OCI-LY3 (cell line): ENCODE results near the gene GAS7.

ENCODE experiments used
- H2AFZ ChIP-seq: fragments of 200-600, 300-600 bp; shearing (Covaris generic); 2 replicates; pipeline ENCODE4 v1.6.0; 2014; ENCODE audit warnings: antibody characterized with exemption, low read depth, low read length
- H3K27ac ChIP-seq: fragments of 200-600, 300-600 bp; sonication (generic); 2 replicates; pipeline ENCODE4 v1.5.1; 2014; ENCODE audit warnings: mild to moderate bottlenecking, low read length, moderate library complexity, mixed read lengths
- H3K27me3 ChIP-seq: fragments of 200-600, 300-600 bp; sonication (generic); 2 replicates; pipeline ENCODE4 v1.6.1; 2014; ENCODE audit warnings: low read depth, low read length, mixed read lengths
- H3K36me3 ChIP-seq: fragments of 200-600, 300-600 bp; sonication (generic); replicated peaks from 2 replicates; pipeline ENCODE3; 2014; ENCODE audit warnings: low read depth, low read length, mixed read lengths
- H3K4me1 ChIP-seq: fragments of 300-600, 200-600 bp; sonication (generic); 2 replicates; pipeline ENCODE4 v1.6.1; 2014; ENCODE audit warnings: low read length, mixed read lengths
- H3K4me2 ChIP-seq: fragments of 200-600, 300-600 bp; sonication (generic); 2 replicates; pipeline ENCODE4 v1.6.1; 2014; ENCODE audit warnings: low read length, mixed read lengths
- H3K4me3 ChIP-seq: fragments of 300-600, 200-600 bp; sonication (generic); 2 replicates; pipeline ENCODE4 v1.5.1; 2014; ENCODE audit warnings: antibody characterized with exemption, mild to moderate bottlenecking, low read length, moderate library complexity
- H3K79me2 ChIP-seq: fragments of 300-600, 200-600 bp; shearing (Covaris generic); 2 replicates; pipeline ENCODE4 v1.6.1; 2014; ENCODE audit warnings: mild to moderate bottlenecking, low read length, mixed read lengths
- H3K9ac ChIP-seq: fragments of 300-600, 200-600 bp; shearing (Covaris generic); 2 replicates; pipeline ENCODE4 v1.6.0; 2014; ENCODE audit warnings: mild to moderate bottlenecking, low read length, moderate library complexity
- H3K9me3 ChIP-seq: fragments of 200-600, 300-600 bp; shearing (Covaris generic); 2 replicates; pipeline ENCODE4 v1.6.1; 2014; ENCODE audit warnings: low read length, mixed read lengths; ENCODE audit not compliant: insufficient read depth
- H4K20me1 ChIP-seq: fragments of 200-600, 300-600 bp; sonication (generic); 2 replicates; pipeline ENCODE4 v1.6.1; 2016; ENCODE audit warnings: low read length, mixed read lengths; ENCODE audit not compliant: insufficient read depth
- CTCF ChIP-seq: fragments of 200-600, 300-600 bp; sonication (generic); IDR thresholded peaks from 2 replicates; pipeline ENCODE4 v1.5.1; 2014; ENCODE audit warnings: antibody characterized with exemption, low read length, low read depth
- EZH2phosphoT487 ChIP-seq: fragments of 200-600 bp; shearing (Covaris generic); IDR thresholded peaks from 2 replicates; pipeline ENCODE4 v1.6.1; 2018; ENCODE audit warnings: antibody characterized with exemption, mixed run types, low read depth

GAS7 gene

DNA sequence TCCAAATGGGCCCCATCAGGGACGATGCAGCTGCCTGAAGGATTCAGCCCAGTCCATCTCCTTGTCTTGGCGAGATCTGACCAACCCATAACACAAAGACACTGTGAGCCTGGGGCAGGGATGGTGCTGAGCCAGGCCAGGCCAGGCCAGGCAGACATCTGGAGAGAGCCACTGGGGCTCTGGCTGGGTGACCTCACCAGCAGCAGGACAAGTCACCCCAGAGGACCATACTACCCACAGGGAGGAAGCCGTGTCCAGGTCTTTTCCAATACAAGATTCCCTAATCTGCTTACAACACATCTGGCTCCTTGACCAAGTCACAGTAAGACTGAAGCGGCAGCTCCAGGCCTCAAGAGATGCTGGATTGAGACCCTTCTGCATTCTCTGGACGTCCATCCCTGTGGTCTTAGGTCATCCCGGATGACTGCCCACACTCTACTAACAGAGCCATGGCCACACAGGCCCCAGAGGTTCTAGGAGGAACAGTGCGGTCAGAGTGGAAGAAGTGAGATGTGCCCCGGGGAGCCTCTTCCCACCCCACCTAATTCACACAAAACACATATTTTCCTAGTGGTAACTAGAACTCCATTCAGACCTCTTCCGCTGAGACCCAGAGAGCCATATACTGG is 211.5 kb downstream of the GAS7 start:
- no peak overlapping the region for H2AFZ ChIP-seq
- H3K9ac ChIP-seq = no peak overlapping the region
- H3K4me2 ChIP-seq = no peak overlapping the region
- H3K4me1 ChIP-seq = no peaks in the 10 kb centered on the region
- H3K27me3 ChIP-seq = no peaks in the 10 kb centered on the region
- H3K4me3 ChIP-seq = no peak overlapping the region
- H3K36me3 ChIP-seq = no peaks in the 10 kb centered on the region
- H3K27ac ChIP-seq = no peak overlapping the region
- H3K9me3 ChIP-seq = no peaks in the 10 kb centered on the region
- H3K79me2 ChIP-seq = no peaks in the 10 kb centered on the region
- no peaks in the 10 kb centered on the region for H4K20me1 ChIP-seq
- no peak for TF ChIP-seq CTCF
- TF ChIP-seq EZH2phosphoT487 = no peak

- no peaks in the 10 kb centered on the region for H3K36me3 ChIP-seq
- H3K9ac ChIP-seq = no peak overlapping the region
- TF ChIP-seq CTCF = no peak
- no peaks in the 10 kb centered on the region for H4K20me1 ChIP-seq
- no peaks in the 10 kb centered on the region for H3K27me3 ChIP-seq
- H3K27ac ChIP-seq = no peak overlapping the region
- no peak overlapping the region for H2AFZ ChIP-seq
- H3K4me3 ChIP-seq = no peak overlapping the region
- no peak overlapping the region for H3K4me2 ChIP-seq
- no peaks in the 10 kb centered on the region for H3K4me1 ChIP-seq
- H3K9me3 ChIP-seq = no peaks in the 10 kb centered on the region
- no peaks in the 10 kb centered on the region for H3K79me2 ChIP-seq
These were observed 212.8 kb downstream of the GAS7 start for GRCh38 chr17:9985646-9986045.

DNA sequence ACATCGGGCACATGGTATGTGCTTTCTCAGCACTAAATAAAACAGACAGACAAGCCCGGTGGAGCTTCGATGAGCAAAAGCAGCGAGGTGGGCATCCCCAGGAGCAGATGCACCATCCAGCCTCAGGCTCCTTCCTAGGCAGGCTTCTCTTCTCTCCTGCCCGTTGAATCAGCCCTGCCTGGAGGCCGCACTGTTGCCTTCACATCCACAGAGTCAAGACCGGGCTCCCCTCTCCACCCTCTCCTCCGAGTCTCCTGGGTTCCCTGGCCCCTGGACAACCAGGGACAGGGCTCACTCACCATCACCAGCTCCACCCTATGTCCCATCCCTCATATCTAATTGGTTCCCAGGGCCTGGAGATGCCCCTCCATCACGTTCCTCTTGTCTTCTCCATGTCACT is 213.6 kb downstream of the GAS7 start:
- no peak overlapping the region for H3K27ac ChIP-seq
- no peaks in the 10 kb centered on the region for H3K36me3 ChIP-seq
- H3K4me2 ChIP-seq = no peak overlapping the region
- H4K20me1 ChIP-seq = no peaks in the 10 kb centered on the region
- TF ChIP-seq CTCF (no peak), EZH2phosphoT487 (no peak)
- no peak overlapping the region for H3K9ac ChIP-seq
- no peak overlapping the region for H3K4me3 ChIP-seq
- no peaks in the 10 kb centered on the region for H3K4me1 ChIP-seq
- H3K79me2 ChIP-seq = no peaks in the 10 kb centered on the region
- no peak overlapping the region for H2AFZ ChIP-seq
- H3K9me3 ChIP-seq = no peaks in the 10 kb centered on the region
- H3K27me3 ChIP-seq = no peaks in the 10 kb centered on the region

- H4K20me1 ChIP-seq = no peaks in the 10 kb centered on the region
- H3K4me1 ChIP-seq = no peaks in the 10 kb centered on the region
- no peak overlapping the region for H3K4me2 ChIP-seq
- H3K36me3 ChIP-seq = no peaks in the 10 kb centered on the region
- H3K4me3 ChIP-seq = no peak overlapping the region
- H3K9ac ChIP-seq = no peak overlapping the region
- no peak overlapping the region for H2AFZ ChIP-seq
- no peaks in the 10 kb centered on the region for H3K9me3 ChIP-seq
- H3K27ac ChIP-seq = no peak overlapping the region
- TF ChIP-seq CTCF (0 out of 2 replicates have a peak, but pooled peaks have one; percentile 10), EZH2phosphoT487 (no peak)
- H3K27me3 ChIP-seq = no peaks in the 10 kb centered on the region
- H3K79me2 ChIP-seq = no peaks in the 10 kb centered on the region
These were observed 216.2 kb downstream of the GAS7 start for GRCh38 chr17:9982159-9982558.
